HCT116 (cell line): ENCODE data around the gene RFTN1. TPM values are rescaled to one million over a fixed set of nuclear protein-coding genes. Genes with fewer than 3 reads are reported as not detected.

ENCODE experiments used
- ATAC-seq: fragments of 200-7000 bp; cut with Tn5 transposase; 2 replicates; pipeline ENCODE4 v1.9.1; 2020; ENCODE audit warnings: mild to moderate bottlenecking, moderate library complexity
- BruUV-seq: library from RNA; stranded (reverse); fragments of 400-500 nt; replicated peaks from 2 replicates; lab custom pipeline; 2021; lab: Mats Ljungman, UMichigan
- CTCF ChIA-PET: fragments of 300-600 bp; sonication (Branson Sonifier 250); formaldehyde crosslinking; loops from one replicate; lab custom pipeline; 2021; ENCODE audit warnings: antibody characterized with exemption; lab: Charles Lee
- POLR2A ChIA-PET: fragments of 300-600, 350-600 bp; sonication (Branson Sonifier 250); formaldehyde crosslinking; loops from one replicate; lab custom pipeline; 2021; ENCODE audit warnings: antibody characterized with exemption; lab: Charles Lee
- RAD21 ChIA-PET, 2 experiments: fragments of 300-600 bp; sonication (Branson Sonifier 250); formaldehyde crosslinking; loops; one replicate each; lab custom pipeline; 2023; ENCODE audit warnings: low total read pairs in 2 of 2; ENCODE audit not compliant: uncharacterized antibody in 2 of 2, unreplicated experiment in 2 of 2, low non-redundant PET in 1 of 2; lab: Charles Lee
- DNase-seq: peaks from one replicate; pipeline ENCODE4 v3.0.0-alpha.2; 2010; ENCODE audit warnings: low read depth, low spot score
- H2AFZ ChIP-seq: fragments of 200-600 bp; shearing (Covaris generic), sonication (generic); 2 replicates; pipeline ENCODE4 v1.6.1; 2017; ENCODE audit warnings: low read depth, mixed run types, mixed read lengths, antibody characterized with exemption, low read length; ENCODE audit not compliant: poor library complexity, severe bottlenecking
- H3K27ac ChIP-seq: 2 replicates; pipeline ENCODE4 v1.5.1; 2012; ENCODE audit warnings: low read depth, low read length
- H3K27me3 ChIP-seq: fragments of 200-600 bp; sonication (generic); 2 replicates; pipeline ENCODE4 v1.6.1; 2016; ENCODE audit warnings: mixed run types, low read length, mixed read lengths; ENCODE audit not compliant: insufficient read depth
- H3K36me3 ChIP-seq, 2 experiments: fragments of 200-500 bp in 1 of 2; fragments of 200-600 bp in 1 of 2; sonication (Bioruptor generic) in 1 of 2; sonication (generic) in 1 of 2; 2 replicates each; pipeline versions ENCODE4 v1.5.1 to v1.6.1; 2014 to 2016; ENCODE audit warnings: low read length in 2 of 2, inconsistent platforms in 1 of 2, mixed read lengths in 1 of 2, mixed run types in 1 of 2; ENCODE audit not compliant: insufficient read depth in 2 of 2, control insufficient read depth in 1 of 2
- H3K4me1 ChIP-seq, 2 experiments: fragments of 200-600 bp in 1 of 2; sonication (generic) in 1 of 2; 2 replicates each; pipeline versions ENCODE4 v1.5.1 to v1.6.1; 2012 to 2017; ENCODE audit warnings: low read length in 2 of 2, inconsistent platforms in 1 of 2, mild to moderate bottlenecking in 1 of 2, mixed read lengths in 1 of 2, mixed run types in 1 of 2, moderate library complexity in 1 of 2; ENCODE audit not compliant: insufficient read depth in 2 of 2, control insufficient read depth in 1 of 2
- H3K4me2 ChIP-seq: fragments of 200-600 bp; sonication (generic); 2 replicates; pipeline ENCODE4 v1.6.1; 2017; ENCODE audit warnings: mixed run types, low read length, mixed read lengths
- H3K4me3 ChIP-seq, 2 experiments: fragments of 200-600 bp in 1 of 2; sonication (generic) in 1 of 2; replicated peaks in 1 of 2; 2 replicates each; pipeline ENCODE4 v1.5.1; 2011 to 2016; ENCODE audit warnings: low read length in 2 of 2, control low read depth in 1 of 2, low read depth in 1 of 2, mild to moderate bottlenecking in 1 of 2, mixed read lengths in 1 of 2, mixed run types in 1 of 2
- H3K79me2 ChIP-seq: fragments of 200-600 bp; sonication (generic); 2 replicates; pipeline ENCODE4 v1.6.1; 2017; ENCODE audit warnings: mild to moderate bottlenecking, mixed run types, low read length, moderate library complexity, mixed read lengths; ENCODE audit not compliant: insufficient read depth
- H3K9ac ChIP-seq: fragments of 200-600 bp; sonication (generic); 2 replicates; pipeline ENCODE4 v1.6.1; 2016; ENCODE audit warnings: low read length, mixed read lengths
- H3K9me2 ChIP-seq: fragments of 200-600 bp; sonication (generic), shearing (Covaris generic); 2 replicates; pipeline ENCODE4 v1.6.1; 2017; ENCODE audit warnings: mixed run types, mild to moderate bottlenecking, moderate library complexity; ENCODE audit not compliant: insufficient read depth
- H3K9me3 ChIP-seq, 2 experiments: fragments of 200-500 bp in 1 of 2; fragments of 200-600 bp in 1 of 2; sonication (Bioruptor generic) in 1 of 2; sonication (generic) in 1 of 2; 2 replicates each; pipeline ENCODE4 v1.6.1; 2014 to 2017; ENCODE audit warnings: low read length in 2 of 2, mixed read lengths in 2 of 2, inconsistent platforms in 1 of 2, low read depth in 1 of 2, mild to moderate bottlenecking in 1 of 2, mixed run types in 1 of 2, moderate library complexity in 1 of 2; ENCODE audit not compliant: control insufficient read depth in 1 of 2, insufficient read depth in 1 of 2
- H4K20me1 ChIP-seq: fragments of 200-600 bp; sonication (generic), shearing (Covaris generic); 2 replicates; pipeline ENCODE4 v1.6.1; 2017; ENCODE audit warnings: mixed run types, mild to moderate bottlenecking, moderate library complexity; ENCODE audit not compliant: insufficient read depth
- CBX3 ChIP-seq: IDR thresholded peaks from 2 replicates; pipeline ENCODE4 v1.6.1; 2012; ENCODE audit warnings: low read depth
- CEBPB ChIP-seq: IDR thresholded peaks from 2 replicates; pipeline ENCODE4 v1.6.1; 2012; ENCODE audit warnings: low read depth
- CTCF ChIP-seq, 3 experiments: fragments of 200-600 bp in 1 of 3; sonication (generic) in 1 of 3; IDR thresholded peaks in 2 of 3; conservative IDR thresholded peaks in 1 of 3; 2 replicates each; pipeline ENCODE4 v1.5.1; 2012 to 2017; ENCODE audit warnings: low read depth in 2 of 3, low read length in 2 of 3, antibody characterized with exemption in 1 of 3, borderline replicate concordance in 1 of 3, control low read depth in 1 of 3, mild to moderate bottlenecking in 1 of 3, mixed read lengths in 1 of 3, mixed run types in 1 of 3, moderate library complexity in 1 of 3; ENCODE audit not compliant: insufficient read depth in 1 of 3
- EGR1 ChIP-seq: IDR thresholded peaks from 2 replicates; pipeline ENCODE4 v1.6.1; 2012; ENCODE audit warnings: low read depth
- ELF1 ChIP-seq: IDR thresholded peaks from 2 replicates; pipeline ENCODE4 v1.6.1; 2012; ENCODE audit warnings: low read depth, borderline replicate concordance
- EZH2 ChIP-seq: fragments of 200-600 bp; sonication (generic); IDR thresholded peaks from 2 replicates; pipeline ENCODE4 v1.6.1; 2017; ENCODE audit warnings: antibody characterized with exemption, mixed run types
- EZH2phosphoT487 ChIP-seq: fragments of 200-600 bp; IDR thresholded peaks from 2 replicates; pipeline ENCODE4 v1.6.1; 2018; ENCODE audit warnings: antibody characterized with exemption, borderline replicate concordance
- FOSL1 ChIP-seq: IDR thresholded peaks from 2 replicates; pipeline ENCODE4 v1.6.1; 2012; ENCODE audit warnings: low read depth
- JUND ChIP-seq: IDR thresholded peaks from 2 replicates; pipeline ENCODE4 v1.6.1; 2012
- POLR2A ChIP-seq: IDR thresholded peaks from 2 replicates; pipeline ENCODE4 v1.7.0; 2011; ENCODE audit warnings: borderline replicate concordance; ENCODE audit not compliant: insufficient read depth, insufficient read length; ENCODE audit errors: extremely low read depth
- POLR2AphosphoS5 ChIP-seq: IDR thresholded peaks from 2 replicates; pipeline ENCODE4 v1.6.1; 2011; ENCODE audit warnings: mild to moderate bottlenecking, low read depth, low read length, moderate library complexity
- RAD21 ChIP-seq: IDR thresholded peaks from 2 replicates; pipeline ENCODE4 v1.6.1; 2012; ENCODE audit warnings: low read depth, mild to moderate bottlenecking
- REST ChIP-seq: IDR thresholded peaks from 2 replicates; pipeline ENCODE4 v1.6.1; 2012; ENCODE audit warnings: low read depth
- SIN3A ChIP-seq: IDR thresholded peaks from 2 replicates; pipeline ENCODE4 v1.6.1; 2012; ENCODE audit warnings: low read depth
- SP1 ChIP-seq: IDR thresholded peaks from 2 replicates; pipeline ENCODE4 v1.6.1; 2012; ENCODE audit warnings: low read depth
- SRF ChIP-seq: IDR thresholded peaks from 2 replicates; pipeline ENCODE4 v1.6.1; 2012; ENCODE audit warnings: low read depth
- TCF7L2 ChIP-seq: IDR thresholded peaks from 2 replicates; pipeline ENCODE4 v1.7.0; 2011; ENCODE audit warnings: borderline replicate concordance, inconsistent platforms; ENCODE audit not compliant: insufficient read depth, insufficient read length; ENCODE audit errors: extremely low read depth
- YY1 ChIP-seq: IDR thresholded peaks from 2 replicates; pipeline ENCODE4 v1.6.1; 2011; ENCODE audit warnings: low read length, low read depth, moderate library complexity, mild to moderate bottlenecking; ENCODE audit not compliant: insufficient replicate concordance; ENCODE audit errors: extremely low read depth
- ZBTB33 ChIP-seq: IDR thresholded peaks from 2 replicates; pipeline ENCODE4 v1.6.1; 2011; ENCODE audit warnings: mild to moderate bottlenecking, low read length, moderate library complexity; ENCODE audit not compliant: insufficient replicate concordance; ENCODE audit errors: extremely low read depth
- ZNF274 ChIP-seq: fragments of 200-500 bp; sonication (Bioruptor generic); IDR thresholded peaks from 2 replicates; pipeline ENCODE4 v1.6.1; 2014; ENCODE audit warnings: mild to moderate bottlenecking, low read depth, low read length, inconsistent platforms
- intact Hi-C: fragments of 100-400 bp; cut with micrococcal nuclease; formaldehyde crosslinking; loops from 2 replicates; pipeline ENCODE4 v1.10.0; 2022
- total RNA-seq: library from RNA; stranded (reverse); gene quantifications from one replicate; pipeline ENCODE4 v1.2.1, GENCODE V29; 2021; ENCODE audit not compliant: unreplicated experiment

The RFTN1 gene
- total RNA-seq, 1 experiment from 2014 or later: 3.9 TPM

- RAD21 ChIA-PET: no interaction called here
- no peaks in the 10 kb centered on the region for H3K4me1 ChIP-seq
These were observed 80.8 kb downstream of the RFTN1 start for GRCh38 chr3:16432714-16433113.

More at GRCh38 chr3:16432714-16433113, 80.8 kb downstream of the RFTN1 start:
- Histone ChIP-seq H3K9me3 (no peaks in the 10 kb centered on the region), H3K27me3 (no peaks in the 10 kb centered on the region), H3K9me2 (no peaks in the 10 kb centered on the region), H3K4me2 (no peak overlapping the region), H4K20me1 (no peaks in the 10 kb centered on the region), H3K27ac (no peak overlapping the region), H3K79me2 (no peaks in the 10 kb centered on the region), H3K36me3 (no peaks in the 10 kb centered on the region), H3K4me3 (no peak overlapping the region), H3K9ac (no peak overlapping the region), H2AFZ (no peak overlapping the region)
- TF ChIP-seq POLR2A (no peak), REST (no peak), EZH2phosphoT487 (no peak), ZBTB33 (no peak), YY1 (no peak), SIN3A (no peak), ZNF274 (no peak), EZH2 (no peak), EGR1 (no peak), TCF7L2 (no peak), CTCF (IDR thresholded peaks at IDR 0.05 in 2 of 3, conservative IDR thresholded peaks at IDR 0.05 in 1 of 3; ENCODE audit: borderline replicate concordance in 1 of 3, insufficient read depth in 1 of 3, low read depth in 2 of 3, low read length in 2 of 3) (no peak), ELF1 (no peak), SP1 (no peak), CBX3 (no peak), SRF (no peak), JUND (no peak), POLR2AphosphoS5 (no peak), RAD21 (no peak), CEBPB (no peak), FOSL1 (no peak)
- no TSS peak for BruUV-seq
- ATAC-seq (no peak), DNase-seq (no peak)
- ChIA-PET CTCF (no interaction called here), POLR2A (no interaction called here)
- intact Hi-C loops: no loop called here
